Measurements from ENCODE around the gene SEMA3F.

- TF ChIP-seq POLR2A (IDR thresholded peaks at IDR 0.05; ENCODE audit: low read depth, low read length), result no peak
- no peak for TF ChIP-seq EP300 (IDR thresholded peaks at IDR 0.05; ENCODE audit: borderline replicate concordance in 1 of 2, control insufficient read depth in 1 of 2, low read depth in 2 of 2, low read length in 2 of 2)
Observed at GRCh38 chr3:50231581-50231980, 76.5 kb downstream of the SEMA3F start.
